HEK293 (cell line): ENCODE measurements around the gene ATG12.

Source experiments
- CTCF ChIA-PET: fragments of 350-600 bp; formaldehyde crosslinking; extraction: SDS; loops from one replicate; lab custom pipeline; 2021; ENCODE audit warnings: antibody characterized with exemption; lab: Yijun Ruan, JAX
- POLR2A ChIA-PET: fragments of 300-600 bp; formaldehyde crosslinking; extraction: SDS; loops from one replicate; lab custom pipeline; 2020; ENCODE audit warnings: antibody characterized with exemption, inconsistent platforms; lab: Yijun Ruan, JAX
- H3K27ac ChIP-seq: fragments of 200-500 bp; sonication (Bioruptor generic); 2 replicates; pipeline ENCODE4 v1.5.1; 2014; ENCODE audit warnings: low read depth, low read length, control low read depth, inconsistent platforms; ENCODE audit errors: extremely low read depth
- H3K36me3 ChIP-seq, 2 experiments: fragments of 200-500 bp in 1 of 2; sonication (Bioruptor generic) in 1 of 2; 1 replicate in 1 of 2; 2 replicates in 1 of 2; pipeline ENCODE4 v1.5.1; 2014 to 2017; ENCODE audit warnings: inconsistent platforms in 2 of 2, low read length in 2 of 2; ENCODE audit not compliant: control insufficient read depth in 2 of 2, insufficient read depth in 1 of 2
- H3K4me1 ChIP-seq: fragments of 200-500 bp; sonication (Bioruptor generic); 2 replicates; pipeline ENCODE4 v1.5.1; 2014; ENCODE audit warnings: mild to moderate bottlenecking, low read length, inconsistent platforms; ENCODE audit not compliant: control insufficient read depth, insufficient read depth
- H3K4me3 ChIP-seq: 2 replicates; pipeline ENCODE4 v1.5.1; 2011; ENCODE audit warnings: low read depth, mild to moderate bottlenecking, control low read depth, low read length, moderate library complexity
- H3K9me3 ChIP-seq: fragments of 200-500 bp; sonication (Bioruptor generic); 2 replicates; pipeline ENCODE4 v1.5.1; 2014; ENCODE audit warnings: low read depth, low read length, inconsistent platforms; ENCODE audit not compliant: control insufficient read depth, insufficient read depth
- AEBP2 ChIP-seq: fragments of 450-650 bp; formaldehyde crosslinking; IDR thresholded peaks from 2 replicates; pipeline ENCODE4 v1.5.1; 2016; ENCODE audit warnings: missing biosample characterization, missing genetic modification characterization, borderline replicate concordance
- CTCF ChIP-seq: fragments of 450-650 bp; formaldehyde crosslinking; IDR thresholded peaks from 2 replicates; pipeline ENCODE4 v1.5.1; 2016; ENCODE audit warnings: missing biosample characterization, missing genetic modification characterization
- FEZF1 ChIP-seq: fragments of 450-650 bp; formaldehyde crosslinking; IDR thresholded peaks from 2 replicates; pipeline ENCODE4 v1.5.1; 2016; ENCODE audit warnings: missing biosample characterization, missing genetic modification characterization
- GLI4 ChIP-seq: fragments of 450-650 bp; formaldehyde crosslinking; IDR thresholded peaks from 2 replicates; pipeline ENCODE4 v1.5.1; 2016; ENCODE audit warnings: missing biosample characterization, missing genetic modification characterization
- HOXC10 ChIP-seq: sonication (generic); formaldehyde crosslinking; IDR thresholded peaks from 2 replicates; pipeline ENCODE4 v1.8.1; 2023; ENCODE audit warnings: mild to moderate bottlenecking, missing genetic modification reagents
- IKZF3 ChIP-seq: fragments of 450-650 bp; IDR thresholded peaks from 2 replicates; pipeline ENCODE4 v1.5.0; 2018; ENCODE audit warnings: missing biosample characterization, mild to moderate bottlenecking, missing genetic modification characterization, moderate library complexity
- KLF9 ChIP-seq: fragments of 450-650 bp; formaldehyde crosslinking; IDR thresholded peaks from 2 replicates; pipeline ENCODE4 v1.5.1; 2016; ENCODE audit warnings: missing biosample characterization, missing genetic modification characterization, low read depth
- MEIS1 ChIP-seq: sonication (generic); formaldehyde crosslinking; IDR thresholded peaks from 2 replicates; pipeline ENCODE4 v1.8.1; 2022; ENCODE audit warnings: missing genetic modification reagents, mild to moderate bottlenecking, borderline replicate concordance
- SP7 ChIP-seq: fragments of 450-650 bp; formaldehyde crosslinking; IDR thresholded peaks from 2 replicates; pipeline ENCODE4 v1.5.1; 2016; ENCODE audit warnings: missing biosample characterization, missing genetic modification characterization
- YY2 ChIP-seq: fragments of 450-650 bp; formaldehyde crosslinking; IDR thresholded peaks from 2 replicates; pipeline ENCODE4 v1.5.1; 2016; ENCODE audit warnings: missing biosample characterization, missing genetic modification characterization
- ZNF146 ChIP-seq: fragments of 450-650 bp; formaldehyde crosslinking; IDR thresholded peaks from 2 replicates; pipeline ENCODE4 v1.5.1; 2016; ENCODE audit warnings: missing biosample characterization, missing genetic modification characterization
- ZNF169 ChIP-seq: fragments of 450-650 bp; formaldehyde crosslinking; IDR thresholded peaks from 2 replicates; pipeline ENCODE4 v1.5.1; 2016; ENCODE audit warnings: missing biosample characterization, missing genetic modification characterization
- ZNF19 ChIP-seq: fragments of 450-650 bp; formaldehyde crosslinking; IDR thresholded peaks from 2 replicates; pipeline ENCODE4; 2016; ENCODE audit warnings: missing biosample characterization, missing genetic modification characterization, low read depth
- ZNF214 ChIP-seq: fragments of 450-650 bp; formaldehyde crosslinking; IDR thresholded peaks from 2 replicates; pipeline ENCODE4 v1.5.1; 2017; ENCODE audit warnings: missing biosample characterization, mild to moderate bottlenecking, missing genetic modification characterization, borderline replicate concordance
- ZNF292 ChIP-seq: fragments of 450-650 bp; formaldehyde crosslinking; IDR thresholded peaks from 2 replicates; pipeline ENCODE4 v1.5.1; 2016; ENCODE audit warnings: low read depth, missing biosample characterization, missing genetic modification characterization, borderline replicate concordance
- ZNF302 ChIP-seq: fragments of 450-650 bp; formaldehyde crosslinking; IDR thresholded peaks from 2 replicates; pipeline ENCODE4 v1.5.1; 2016; ENCODE audit warnings: missing biosample characterization, missing genetic modification characterization, low read depth
- ZNF394 ChIP-seq: fragments of 450-650 bp; formaldehyde crosslinking; IDR thresholded peaks from 2 replicates; pipeline ENCODE4 v1.5.1; 2016; ENCODE audit warnings: missing biosample characterization, missing genetic modification characterization, mild to moderate bottlenecking, moderate library complexity, borderline replicate concordance
- ZNF518A ChIP-seq: fragments of 450-650 bp; formaldehyde crosslinking; conservative IDR thresholded peaks from 2 replicates; pipeline ENCODE4 v1.5.1; 2016; ENCODE audit warnings: low read depth, missing biosample characterization, missing genetic modification characterization
- ZNF558 ChIP-seq: fragments of 450-650 bp; formaldehyde crosslinking; IDR thresholded peaks from 2 replicates; pipeline ENCODE4 v1.5.1; 2016; ENCODE audit warnings: missing biosample characterization, missing genetic modification characterization
- ZNF654 ChIP-seq: fragments of 450-650 bp; formaldehyde crosslinking; IDR thresholded peaks from 2 replicates; pipeline ENCODE4 v1.5.1; 2016; ENCODE audit warnings: low read depth, missing biosample characterization, missing genetic modification characterization
- ZNF677 ChIP-seq: fragments of 450-650 bp; IDR thresholded peaks from 2 replicates; pipeline ENCODE4 v1.5.0; 2018; ENCODE audit warnings: missing biosample characterization, mild to moderate bottlenecking, missing genetic modification characterization, moderate library complexity
- ZNF692 ChIP-seq: fragments of 450-650 bp; formaldehyde crosslinking; IDR thresholded peaks from 2 replicates; pipeline ENCODE4 v1.5.1; 2016; ENCODE audit warnings: missing biosample characterization, missing genetic modification characterization
- ZNF837 ChIP-seq: fragments of 450-650 bp; formaldehyde crosslinking; IDR thresholded peaks from 2 replicates; pipeline ENCODE4 v1.5.1; 2016; ENCODE audit warnings: missing biosample characterization, missing genetic modification characterization
- TF ChIP-seq, protein P1 (sequence below): fragments of 450-650 bp; formaldehyde crosslinking; IDR thresholded peaks from 2 replicates; pipeline ENCODE4 v1.5.1; 2017; ENCODE audit warnings: missing biosample characterization, missing genetic modification characterization
- TF ChIP-seq, protein P2 (sequence below): IDR thresholded peaks from 2 replicates; pipeline ENCODE4 v1.6.1; 2011; ENCODE audit warnings: mild to moderate bottlenecking, low read depth, low read length, borderline replicate concordance

The ATG12 gene

GRCh38 chr5:115812372-115812771, 29.0 kb downstream of the ATG12 start:
- TF ChIP-seq ZNF558 (tag by site-specific recombination) (no peak), ZNF677 (tag by site-specific recombination) (no peak), GLI4 (tag by site-specific recombination) (no peak), IKZF3 (tag by site-specific recombination) (no peak), ZNF837 (no peak), ZNF394 (tag by site-specific recombination) (no peak), MEIS1 (CRISPR knock-in tag) (no peak), FEZF1 (no peak), KLF9 (tag by site-specific recombination) (no peak), ZNF19 (no peak), CTCF (tag by site-specific recombination) (no peak), ZNF302 (tag by site-specific recombination) (no peak), ZNF146 (no peak), SP7 (tag by site-specific recombination) (no peak), ZNF518A (no peak), ZNF654 (tag by site-specific recombination) (no peak), ZNF169 (no peak), ZNF292 (tag by site-specific recombination) (no peak)
- TF ChIP-seq, protein P1, sequence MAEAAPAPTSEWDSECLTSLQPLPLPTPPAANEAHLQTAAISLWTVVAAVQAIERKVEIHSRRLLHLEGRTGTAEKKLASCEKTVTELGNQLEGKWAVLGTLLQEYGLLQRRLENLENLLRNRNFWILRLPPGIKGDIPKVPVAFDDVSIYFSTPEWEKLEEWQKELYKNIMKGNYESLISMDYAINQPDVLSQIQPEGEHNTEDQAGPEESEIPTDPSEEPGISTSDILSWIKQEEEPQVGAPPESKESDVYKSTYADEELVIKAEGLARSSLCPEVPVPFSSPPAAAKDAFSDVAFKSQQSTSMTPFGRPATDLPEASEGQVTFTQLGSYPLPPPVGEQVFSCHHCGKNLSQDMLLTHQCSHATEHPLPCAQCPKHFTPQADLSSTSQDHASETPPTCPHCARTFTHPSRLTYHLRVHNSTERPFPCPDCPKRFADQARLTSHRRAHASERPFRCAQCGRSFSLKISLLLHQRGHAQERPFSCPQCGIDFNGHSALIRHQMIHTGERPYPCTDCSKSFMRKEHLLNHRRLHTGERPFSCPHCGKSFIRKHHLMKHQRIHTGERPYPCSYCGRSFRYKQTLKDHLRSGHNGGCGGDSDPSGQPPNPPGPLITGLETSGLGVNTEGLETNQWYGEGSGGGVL (tag by site-specific recombination), result no peak
- H3K36me3 ChIP-seq, result no peaks in the 10 kb centered on the region
- 0 out of 2 replicates have a peak, but pooled peaks cover 2% of the 10 kb centered on the region for H3K4me1 ChIP-seq
- H3K4me3 ChIP-seq, result no peak overlapping the region
- no peak overlapping the region for H3K27ac ChIP-seq
- ChIA-PET CTCF (no interaction called here), POLR2A (no interaction called here)
- no peaks in the 10 kb centered on the region for H3K9me3 ChIP-seq

DNA sequence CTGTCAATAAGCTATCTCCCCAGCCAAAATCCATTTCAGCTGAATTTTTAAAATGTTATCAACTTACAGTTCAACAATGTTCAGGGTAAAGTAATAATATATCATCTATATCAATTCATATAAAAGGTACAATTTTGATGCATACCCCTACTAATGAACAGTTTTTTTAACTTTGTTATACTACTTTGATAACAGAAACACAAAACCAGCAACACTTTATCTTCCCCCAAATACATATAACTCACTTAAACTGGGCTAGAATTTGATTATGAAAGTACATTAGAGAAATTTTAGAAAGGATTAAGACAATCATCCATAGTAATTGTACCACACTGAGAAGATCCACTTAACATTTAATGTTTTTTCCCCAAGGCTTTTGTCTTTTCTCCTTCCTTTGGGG, 30.0 kb downstream of the ATG12 start:
- Histone ChIP-seq H3K4me3 (no peak overlapping the region), H3K27ac (no peak overlapping the region), H3K9me3 (no peaks in the 10 kb centered on the region), H3K4me1 (0 out of 2 replicates have a peak, but pooled peaks cover 2% of the 10 kb centered on the region), H3K36me3 (peaks cover 0 to 3% of the 10 kb centered on the region in 2 experiments; a peak in 1 of 3 replicates)
- ChIA-PET CTCF (no interaction called here), POLR2A (no interaction called here)
- TF ChIP-seq ZNF692 (tag by site-specific recombination) (no peak), YY2 (tag by site-specific recombination) (no peak), ZNF214 (tag by site-specific recombination) (no peak), AEBP2 (no peak), HOXC10 (no peak)
- TF ChIP-seq, protein P2, sequence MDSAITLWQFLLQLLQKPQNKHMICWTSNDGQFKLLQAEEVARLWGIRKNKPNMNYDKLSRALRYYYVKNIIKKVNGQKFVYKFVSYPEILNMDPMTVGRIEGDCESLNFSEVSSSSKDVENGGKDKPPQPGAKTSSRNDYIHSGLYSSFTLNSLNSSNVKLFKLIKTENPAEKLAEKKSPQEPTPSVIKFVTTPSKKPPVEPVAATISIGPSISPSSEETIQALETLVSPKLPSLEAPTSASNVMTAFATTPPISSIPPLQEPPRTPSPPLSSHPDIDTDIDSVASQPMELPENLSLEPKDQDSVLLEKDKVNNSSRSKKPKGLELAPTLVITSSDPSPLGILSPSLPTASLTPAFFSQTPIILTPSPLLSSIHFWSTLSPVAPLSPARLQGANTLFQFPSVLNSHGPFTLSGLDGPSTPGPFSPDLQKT, result no peak
